ENCODE data around the gene ABHD16B.
"Not testable (repeated sequence)": the region's sequence is repeated elsewhere in the genome, so short reads cannot be mapped to it uniquely, and the experiment has no call there.

The ABHD16B gene

GRCh38 chr20:63834491-63834880 lies 26.8 kb upstream of the ABHD16B start:
- no peak for FAIRE-seq
- DNase-seq (ENCODE audit: low spot score): no peak

GRCh38 chr20:63835021-63835858 lies 26.1 kb upstream of the ABHD16B start:
- DNase-seq (ENCODE audit: low spot score) (peak; percentile 97), FAIRE-seq (no peak)

GRCh38 chr20:63836458-63837344 lies 24.6 kb upstream of the ABHD16B start:
- FAIRE-seq (no peak), DNase-seq (ENCODE audit: low spot score) (no peak)

- DNase-seq (ENCODE audit: low spot score) (no peak), FAIRE-seq (no peak)
These were observed 23.8 kb upstream of the ABHD16B start for GRCh38 chr20:63837479-63837878.

GRCh38 chr20:63839620-63840019 lies 21.7 kb upstream of the ABHD16B start:
- DNase-seq (ENCODE audit: low spot score) (no peak), FAIRE-seq (no peak)

GRCh38 chr20:63840405-63840828 lies 20.9 kb upstream of the ABHD16B start:
- no peak for DNase-seq (ENCODE audit: low spot score)
- no peak for FAIRE-seq

GRCh38 chr20:63842258-63842657 lies 19.0 kb upstream of the ABHD16B start:
- no peak for DNase-seq (ENCODE audit: low spot score)
- no peak for FAIRE-seq

GRCh38 chr20:63843222-63843621 lies 18.1 kb upstream of the ABHD16B start:
- FAIRE-seq (no peak), DNase-seq (ENCODE audit: low spot score) (no peak)

GRCh38 chr20:63843778-63844177 lies 17.5 kb upstream of the ABHD16B start:
- DNase-seq (ENCODE audit: low spot score): no peak
- no peak for FAIRE-seq

GRCh38 chr20:63844511-63844991 lies 16.7 kb upstream of the ABHD16B start:
- no peak for FAIRE-seq
- DNase-seq (ENCODE audit: low spot score): no peak

GRCh38 chr20:63846128-63846771 lies 15.0 kb upstream of the ABHD16B start:
- FAIRE-seq: no peak
- peak; percentile 61 for DNase-seq (ENCODE audit: low spot score)

GRCh38 chr20:63846888-63847236 lies 14.4 kb upstream of the ABHD16B start:
- no peak for DNase-seq (ENCODE audit: low spot score)
- peak; percentile 58 for FAIRE-seq

GRCh38 chr20:63847237-63848002 lies 13.9 kb upstream of the ABHD16B start:
- FAIRE-seq (no peak), DNase-seq (ENCODE audit: low spot score) (no peak)

- DNase-seq (ENCODE audit: low spot score): no peak
- no peak for FAIRE-seq
These were observed 13.0 kb upstream of the ABHD16B start for GRCh38 chr20:63848003-63848911.

GRCh38 chr20:63850689-63851547 lies 10.4 kb upstream of the ABHD16B start:
- FAIRE-seq: no peak

GRCh38 chr20:63851548-63851943 lies 9.8 kb upstream of the ABHD16B start:
- not testable (repeated sequence) for FAIRE-seq; DNase-seq (ENCODE audit: low spot score)

More at GRCh38 chr20:63850689-63851547, 10.4 kb upstream of the ABHD16B start:
- no peak for DNase-seq (ENCODE audit: low spot score)

- not testable (repeated sequence) for FAIRE-seq; DNase-seq (ENCODE audit: low spot score)
These were observed 7.6 kb upstream of the ABHD16B start for GRCh38 chr20:63853733-63854068.

- FAIRE-seq (no peak), DNase-seq (ENCODE audit: low spot score) (no peak)
These were observed 7.1 kb upstream of the ABHD16B start for GRCh38 chr20:63854069-63854765.
